HS-5 (cell line): ENCODE results near the gene CTCFL.
"Not testable (repeated sequence)": the region's sequence is repeated elsewhere in the genome, so short reads cannot be mapped to it uniquely, and the experiment has no call there.

Source experiments
- DNase-seq: peaks from one replicate; pipeline ENCODE4 v3.0.0-alpha.2; 2012; ENCODE audit warnings: low read depth

CTCFL gene

GRCh38 chr20:57536120-57536708 lies 11.3 kb upstream of the CTCFL start:
- no peak for DNase-seq

- DNase-seq, result no peak
These were observed 10.4 kb upstream of the CTCFL start for GRCh38 chr20:57535297-57535696.

GRCh38 chr20:57532104-57532503 lies 7.2 kb upstream of the CTCFL start:
- no peak for DNase-seq

GRCh38 chr20:57530327-57530981 lies 5.5 kb upstream of the CTCFL start:
- no peak for DNase-seq

- no peak for DNase-seq
These were observed 4.9 kb upstream of the CTCFL start for GRCh38 chr20:57529810-57530209.

DNA sequence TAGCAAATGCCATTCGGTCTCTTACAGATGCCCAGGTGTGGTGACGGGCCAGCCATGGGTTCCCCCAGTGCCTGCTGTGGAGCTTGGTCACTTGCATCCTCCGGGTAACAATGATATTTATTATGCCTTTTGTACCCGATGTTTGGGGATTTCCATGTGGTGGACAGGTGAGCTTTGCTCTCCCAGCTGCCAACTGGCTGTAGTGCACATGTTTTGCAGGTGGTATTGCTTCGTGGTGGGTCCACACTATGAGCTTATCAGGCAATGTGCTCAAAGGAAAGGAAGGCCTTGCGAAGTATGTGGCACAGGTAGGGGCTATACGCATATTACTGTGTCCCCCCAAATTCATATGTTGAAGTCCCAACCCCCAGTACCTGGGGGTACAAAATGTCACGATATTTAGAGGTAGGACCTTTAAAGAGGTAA lies 4.2 kb upstream of the CTCFL start:
- no peak for DNase-seq

GRCh38 chr20:57528148-57528547 lies 3.2 kb upstream of the CTCFL start:
- DNase-seq, result no peak

- no peak for DNase-seq
These were observed 2.8 kb upstream of the CTCFL start for GRCh38 chr20:57527728-57528127.

DNA sequence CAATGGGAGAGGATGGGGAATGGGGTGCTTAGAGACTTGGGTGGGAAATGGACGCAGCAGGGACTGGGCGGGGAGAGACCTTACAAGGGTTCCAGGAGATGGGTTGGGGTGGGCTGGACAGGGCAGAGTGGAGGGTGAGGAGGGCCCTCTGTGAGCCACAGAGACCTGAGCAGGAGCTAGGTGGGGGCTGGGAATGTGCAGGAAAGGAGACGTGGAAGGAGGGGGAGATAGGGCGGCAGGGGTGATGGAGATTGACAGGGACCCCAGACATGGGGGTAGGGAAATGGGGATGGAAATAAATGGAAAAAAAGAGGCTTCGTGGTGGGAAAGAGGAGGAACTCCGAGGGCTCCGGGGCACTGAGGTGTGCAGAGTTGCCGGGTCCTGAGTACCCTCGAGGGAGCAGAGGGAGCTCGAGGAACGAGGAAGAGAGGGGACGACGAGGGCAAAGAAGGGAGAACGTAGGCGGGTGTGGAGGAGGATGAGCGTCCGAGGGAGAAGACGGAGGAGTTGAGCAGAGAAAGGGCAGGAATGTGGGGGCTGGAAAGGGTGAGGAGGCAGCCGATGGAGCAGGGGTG lies 2.0 kb upstream of the CTCFL start:
- no peak for DNase-seq

GRCh38 chr20:57526087-57526884 lies 1.3 kb upstream of the CTCFL start:
- DNase-seq, result no peak

GRCh38 chr20:57525328-57526086 lies 567 bp upstream of the CTCFL start:
- no peak for DNase-seq

DNA sequence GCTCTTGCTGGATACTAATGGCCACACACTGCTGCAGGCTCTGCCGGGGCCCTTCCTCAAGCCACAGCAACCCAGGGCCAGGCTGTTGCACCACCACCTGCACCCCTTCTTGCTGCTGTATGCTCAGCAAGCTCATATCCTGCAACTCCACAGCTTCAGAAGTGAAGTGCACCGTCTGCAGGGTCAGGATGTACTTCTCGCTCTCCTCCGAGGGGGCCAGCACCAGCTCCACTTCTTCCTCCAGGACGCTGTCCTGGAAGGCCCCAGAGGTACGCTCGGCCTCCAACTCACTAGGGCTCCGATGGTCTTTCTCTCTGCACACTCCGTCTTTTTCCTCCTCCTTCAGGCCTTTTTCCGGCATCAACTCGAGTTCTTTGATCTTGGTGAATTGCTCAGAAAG lies 1.2 kb downstream of the CTCFL start:
- no peak for DNase-seq

DNA sequence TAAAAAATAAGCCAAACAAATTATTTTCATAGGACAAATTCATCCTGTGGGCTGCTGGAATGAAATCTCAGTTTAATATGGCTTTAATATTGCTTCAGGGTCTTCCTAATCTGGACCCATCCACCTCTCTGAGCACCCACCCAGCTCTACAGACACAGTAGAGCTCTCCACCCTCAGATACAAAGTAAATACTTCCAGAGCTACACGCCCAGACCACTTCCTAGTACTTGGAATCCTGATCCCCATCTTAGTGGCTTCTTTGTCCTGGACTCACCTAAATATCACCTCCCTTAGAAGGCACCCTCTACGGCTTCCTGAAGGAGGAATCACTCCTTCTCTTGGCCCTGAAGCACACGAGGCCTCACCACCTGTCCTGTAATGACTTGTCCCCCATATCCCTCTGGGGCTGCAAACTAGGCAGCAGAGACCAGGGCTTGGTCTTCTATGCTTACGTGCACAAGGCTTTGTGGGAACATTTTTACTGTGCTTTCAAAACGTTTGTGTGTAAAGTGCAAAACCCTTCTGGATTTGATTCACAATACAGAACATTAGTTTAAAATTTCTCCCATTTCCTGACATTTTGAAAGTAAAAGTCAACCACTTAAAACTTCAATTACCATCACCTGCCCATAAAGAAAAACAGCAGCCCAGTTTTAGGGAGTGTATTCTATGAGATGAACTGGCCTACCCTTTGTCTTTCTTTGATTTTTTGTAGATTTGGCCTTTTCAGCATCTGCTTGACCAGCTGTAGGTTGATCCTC lies 2.4 kb downstream of the CTCFL start:
- DNase-seq, result no peak

GRCh38 chr20:57517904-57518303 lies 7.0 kb downstream of the CTCFL start:
- DNase-seq, result no peak

DNA sequence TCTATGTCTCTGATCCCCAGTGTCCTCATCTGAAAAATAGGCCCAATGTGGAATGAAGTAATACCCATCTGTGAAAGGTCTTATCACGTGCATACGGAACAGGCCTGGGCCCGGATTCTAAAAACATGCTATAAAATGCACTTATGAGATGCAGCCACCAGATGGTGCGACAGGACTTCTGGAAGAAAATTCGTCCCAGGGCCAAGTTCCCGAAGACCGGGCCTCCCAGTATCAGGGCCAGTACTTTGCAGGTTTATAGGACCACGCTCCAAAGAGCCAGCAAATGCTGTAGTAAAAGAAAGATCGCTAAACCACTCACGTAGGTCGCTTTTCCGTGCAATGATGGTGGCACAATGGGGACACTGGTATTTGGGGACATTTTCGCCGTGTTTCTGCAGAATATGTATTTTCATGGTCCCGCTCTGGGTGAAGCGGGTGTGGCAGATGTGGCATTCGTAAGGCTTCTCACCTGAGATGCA lies 10.6 kb downstream of the CTCFL start:
- no peak for DNase-seq

GRCh38 chr20:57513199-57513598 lies 11.7 kb downstream of the CTCFL start:
- no peak for DNase-seq

GRCh38 chr20:57512432-57512831 lies 12.5 kb downstream of the CTCFL start:
- DNase-seq, result no peak

- not testable (repeated sequence) for DNase-seq
These were observed 13.2 kb downstream of the CTCFL start for GRCh38 chr20:57511709-57512108.

DNA sequence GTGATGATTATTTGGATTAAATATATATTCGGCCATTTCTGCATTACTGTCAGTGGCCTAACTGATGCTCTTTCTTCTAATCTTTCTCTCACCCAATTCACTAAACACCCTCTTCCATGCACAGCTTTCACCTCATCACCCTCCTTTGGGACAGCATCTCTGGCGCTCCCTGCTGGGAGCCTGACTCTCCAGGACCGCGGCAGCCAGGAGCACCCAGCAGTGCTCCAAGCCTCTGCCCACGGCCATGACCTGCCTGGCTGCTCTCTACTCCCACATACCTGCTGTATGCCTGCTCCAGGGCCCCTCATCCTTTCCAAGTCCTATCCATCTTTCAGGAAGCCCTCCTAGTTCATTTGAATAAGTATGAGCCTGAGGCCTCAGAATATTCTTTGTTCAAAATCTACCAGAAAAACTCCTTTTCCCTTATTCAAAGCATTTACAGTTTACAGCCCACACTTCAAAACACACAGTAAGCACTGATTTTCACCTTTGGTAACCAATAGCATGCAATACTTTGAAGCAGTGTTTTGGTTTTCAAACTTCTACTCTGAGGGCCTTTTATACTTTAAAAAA lies 15.2 kb downstream of the CTCFL start:
- DNase-seq, result no peak

GRCh38 chr20:57508831-57509230 lies 16.1 kb downstream of the CTCFL start:
- DNase-seq, result no peak

DNA sequence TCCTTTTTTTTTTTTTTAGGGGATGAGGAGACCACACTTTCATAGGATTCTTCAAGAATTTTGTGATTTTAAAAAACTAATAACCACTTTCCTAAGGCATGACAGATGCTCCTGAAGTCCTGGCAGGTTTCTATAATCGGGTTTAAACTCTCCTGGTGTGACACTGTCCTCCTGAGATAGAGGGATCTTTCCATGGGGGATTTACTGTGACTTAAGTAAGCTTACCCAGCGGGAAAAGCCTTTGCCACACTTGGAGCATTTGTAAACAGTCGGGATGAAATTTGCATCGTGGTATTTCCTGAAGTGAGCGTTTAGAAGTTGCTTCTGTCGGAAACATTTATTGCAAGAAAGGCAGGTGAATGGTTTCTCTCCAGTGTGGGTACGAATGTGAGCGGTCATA lies 16.6 kb downstream of the CTCFL start:
- no peak for DNase-seq
